Cerebellar cortex (tissue), 1 donor: ENCODE measurements around the gene CTSD.

Experiments used
- DNase-seq: peaks from one replicate; pipeline ENCODE4 v3.0.0-alpha.2; 2015; ENCODE audit warnings: low spot score

Gene CTSD

DNA sequence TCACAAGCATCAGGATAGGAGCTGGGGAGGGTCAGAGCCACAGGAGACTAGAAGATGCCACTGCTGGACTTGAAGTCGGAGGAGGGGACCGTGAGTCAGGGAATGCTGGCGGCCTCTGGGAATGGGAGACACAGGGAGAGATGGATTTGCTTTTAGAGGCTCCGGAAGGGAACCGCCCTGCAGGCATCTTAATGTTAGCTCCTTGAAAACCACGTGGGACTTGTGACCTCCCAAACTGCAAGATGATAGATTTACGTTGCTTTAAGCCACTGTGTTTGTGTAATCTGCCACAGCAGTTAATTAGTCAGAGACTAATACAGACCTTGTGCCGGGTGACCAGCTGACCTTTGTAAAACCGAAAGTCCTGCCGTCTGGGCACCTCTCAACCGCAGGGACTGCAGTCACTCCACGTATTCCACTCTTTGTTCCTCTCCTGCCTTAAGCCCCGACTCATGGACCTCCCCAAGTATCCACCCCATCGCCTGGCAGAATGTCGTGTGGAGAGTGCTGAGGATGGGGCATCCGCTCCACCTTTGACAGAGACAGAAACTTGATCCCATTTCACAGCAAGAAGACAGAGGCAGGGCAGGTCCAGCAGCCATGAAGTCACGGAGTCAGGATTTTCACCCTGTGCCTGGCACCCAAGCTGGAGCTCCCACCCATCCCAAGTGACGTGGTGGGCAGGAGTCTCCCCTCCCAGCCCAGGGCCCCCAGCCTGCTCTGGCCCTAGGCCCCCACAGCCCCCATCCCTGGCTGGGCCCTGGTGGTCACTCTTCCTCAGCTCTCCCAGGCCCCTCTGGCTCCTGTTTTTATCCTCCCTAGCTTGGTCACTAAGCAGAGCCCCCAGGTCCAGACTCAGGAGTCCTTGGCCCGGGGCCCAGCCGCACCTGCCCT, 19.4 kb upstream of the CTSD start:
- no peak for DNase-seq

DNA sequence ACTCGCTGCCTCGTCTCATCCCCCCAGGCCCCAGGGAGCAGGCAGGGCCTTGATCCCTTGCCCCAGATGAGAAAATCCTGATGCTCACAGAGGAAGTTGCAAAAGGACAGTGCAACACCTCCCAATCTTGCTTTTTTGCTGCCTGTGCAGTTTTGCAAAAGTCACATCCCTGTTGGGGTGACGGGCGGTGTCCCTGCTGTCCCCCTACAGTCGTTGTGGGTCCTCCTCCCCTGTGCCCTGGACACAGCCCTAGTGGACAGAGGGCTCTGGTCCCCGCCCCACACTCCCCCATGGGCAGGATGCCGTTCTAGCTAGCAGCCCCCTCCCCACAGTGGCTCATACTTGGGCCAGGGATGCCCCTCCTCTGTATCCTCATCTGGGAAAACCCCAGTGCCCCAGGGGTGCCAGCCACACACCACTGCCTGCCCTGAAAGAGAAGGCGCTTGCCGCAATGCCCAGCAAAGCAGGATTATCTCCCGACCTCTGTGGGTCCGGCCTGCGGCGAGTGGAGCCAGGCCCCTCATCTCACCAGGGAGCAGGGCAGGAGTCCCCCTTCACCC, 18.4 kb upstream of the CTSD start:
- DNase-seq = no peak

DNA sequence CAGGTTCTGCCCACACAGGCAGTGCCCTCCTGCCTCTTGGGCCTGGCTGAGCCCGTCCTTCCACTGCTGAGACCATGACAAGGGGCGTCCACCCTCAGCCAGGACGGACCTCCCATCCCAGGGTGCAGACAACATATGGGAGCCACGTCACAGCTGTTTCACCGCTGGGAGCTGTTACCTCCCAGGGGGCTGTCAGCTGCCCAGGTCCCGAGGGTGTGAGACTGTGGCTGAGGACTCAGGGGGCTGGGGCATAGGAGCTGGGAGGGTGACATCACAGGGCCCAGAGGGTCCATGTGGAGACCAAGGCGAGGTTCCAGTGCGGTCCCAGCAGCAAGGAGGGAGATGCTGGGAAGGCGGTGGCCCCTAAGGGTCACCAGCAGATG, 17.9 kb upstream of the CTSD start:
- DNase-seq = no peak

DNA sequence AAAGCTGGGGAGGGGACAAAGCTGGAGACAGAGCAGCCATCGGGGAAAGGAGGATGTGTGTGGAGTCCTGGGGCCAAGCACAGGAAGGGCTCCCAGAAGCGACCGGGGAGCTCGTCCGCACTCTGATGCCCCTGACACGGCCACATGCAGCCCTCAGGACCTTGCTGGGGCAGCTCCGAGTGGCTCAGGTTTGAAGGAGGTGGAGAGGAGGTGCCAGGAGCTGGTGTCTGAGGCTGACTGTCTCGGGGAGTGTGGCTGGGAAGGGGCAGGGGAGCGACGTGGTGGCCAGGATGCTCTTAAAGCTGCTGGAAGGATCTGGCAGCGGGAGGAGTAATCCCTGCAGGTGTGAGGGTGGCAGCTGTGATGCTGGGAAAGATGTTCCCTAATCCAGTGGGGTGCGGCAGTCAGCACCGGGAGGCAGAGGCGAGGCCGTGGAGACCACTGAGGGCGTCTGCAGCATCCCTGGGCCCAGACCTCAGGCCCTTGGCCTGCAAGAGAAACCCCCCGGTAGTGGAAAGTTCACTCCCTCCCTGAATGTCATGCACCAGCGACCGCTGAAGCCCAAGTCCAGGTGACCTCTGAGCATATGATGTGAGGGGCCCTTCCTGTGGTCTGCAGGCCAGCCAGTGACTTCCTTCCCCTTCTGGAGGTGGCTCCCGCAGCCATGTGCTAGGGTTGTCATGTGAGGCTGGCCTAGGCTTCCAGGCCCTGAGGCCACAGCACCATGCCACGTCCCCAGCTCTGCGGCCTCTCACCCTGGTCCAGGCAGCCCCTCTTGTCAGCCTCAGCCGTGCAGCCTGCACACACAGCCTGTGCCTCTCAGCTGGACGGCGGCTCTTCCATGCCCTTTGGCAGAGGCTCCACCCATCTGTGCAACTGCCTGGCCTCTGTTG, 17.2 kb upstream of the CTSD start:
- no peak for DNase-seq

DNA sequence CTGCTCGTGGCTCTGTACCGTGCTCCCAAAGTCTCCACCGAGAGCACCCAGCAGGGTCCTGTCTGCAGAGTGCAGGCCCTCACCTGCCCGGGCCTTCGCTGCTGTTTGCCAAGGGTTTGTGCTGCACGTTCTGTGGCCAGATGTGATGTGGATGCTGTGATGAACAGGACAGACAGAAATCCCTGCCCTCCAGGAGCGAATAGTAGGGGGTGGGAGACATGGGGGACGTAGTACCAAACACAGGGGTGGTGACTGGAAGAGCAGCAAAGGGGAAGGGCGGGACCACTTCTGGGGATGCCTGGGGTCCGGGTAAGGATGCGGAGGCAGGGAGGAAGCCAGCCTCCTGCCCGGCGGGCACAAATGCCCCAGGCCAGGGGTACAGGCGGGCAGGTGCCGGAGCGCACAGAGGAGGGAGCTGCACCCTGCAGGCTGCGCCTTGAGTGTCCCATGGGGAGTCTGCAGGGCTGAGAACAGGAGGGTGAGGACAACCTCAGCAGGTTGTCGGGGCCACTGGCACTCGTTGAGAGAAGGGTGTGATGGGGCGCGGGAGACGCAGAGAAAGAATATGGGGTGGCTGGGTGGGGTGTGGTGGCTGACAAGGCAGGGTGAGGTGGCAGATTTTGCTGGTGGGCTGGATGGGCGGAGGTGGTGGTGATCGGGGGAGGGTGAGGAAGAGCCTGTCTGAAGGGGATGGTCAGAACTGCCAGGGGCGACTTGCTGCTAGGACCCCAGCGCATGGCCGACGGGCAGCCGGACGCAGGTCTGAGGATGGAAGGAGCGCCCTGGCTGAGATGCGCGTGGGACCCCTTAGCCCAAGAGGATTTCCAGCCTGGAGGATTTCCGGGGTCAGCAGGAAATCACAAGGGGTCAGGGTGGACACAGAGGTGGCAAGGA, 16.3 kb upstream of the CTSD start:
- no peak for DNase-seq

DNA sequence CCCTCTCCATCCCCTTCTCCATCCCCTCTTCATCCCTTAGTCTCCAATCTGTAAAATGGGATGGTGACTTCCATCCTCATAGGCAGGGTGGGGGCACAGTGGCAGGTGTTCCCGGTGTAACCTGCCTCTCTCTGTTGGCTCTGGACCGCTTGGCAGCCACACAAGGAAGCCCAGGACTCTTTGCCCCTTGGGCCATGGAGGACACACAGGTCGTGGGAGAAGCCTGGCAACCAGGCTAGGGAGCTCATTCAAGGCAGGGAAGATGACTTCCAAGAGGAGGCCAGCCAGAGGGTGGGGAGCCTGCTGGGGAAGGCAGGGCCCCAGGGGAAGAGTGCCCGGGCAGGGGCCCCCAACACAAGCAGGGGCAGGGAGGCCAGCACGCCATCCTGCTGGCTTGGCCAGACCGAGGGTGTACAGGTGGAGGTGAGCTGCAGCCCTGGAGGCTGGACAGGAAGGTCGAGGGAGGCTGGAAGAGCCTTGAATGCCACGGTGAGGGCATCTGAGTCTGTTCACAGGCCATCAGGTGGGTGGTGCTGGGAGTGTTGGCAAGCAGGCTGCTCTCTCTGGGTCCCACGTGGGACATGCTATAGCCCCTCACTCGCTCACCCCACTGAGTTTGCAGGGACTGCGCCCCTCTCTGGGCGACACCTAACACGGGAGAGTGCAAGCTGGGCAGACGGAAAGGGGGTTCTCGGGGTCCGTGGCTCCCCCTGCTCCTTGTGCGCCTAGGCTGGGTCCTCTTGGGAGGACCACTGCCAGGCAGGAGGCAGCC, 15.5 kb upstream of the CTSD start:
- DNase-seq = no peak

DNA sequence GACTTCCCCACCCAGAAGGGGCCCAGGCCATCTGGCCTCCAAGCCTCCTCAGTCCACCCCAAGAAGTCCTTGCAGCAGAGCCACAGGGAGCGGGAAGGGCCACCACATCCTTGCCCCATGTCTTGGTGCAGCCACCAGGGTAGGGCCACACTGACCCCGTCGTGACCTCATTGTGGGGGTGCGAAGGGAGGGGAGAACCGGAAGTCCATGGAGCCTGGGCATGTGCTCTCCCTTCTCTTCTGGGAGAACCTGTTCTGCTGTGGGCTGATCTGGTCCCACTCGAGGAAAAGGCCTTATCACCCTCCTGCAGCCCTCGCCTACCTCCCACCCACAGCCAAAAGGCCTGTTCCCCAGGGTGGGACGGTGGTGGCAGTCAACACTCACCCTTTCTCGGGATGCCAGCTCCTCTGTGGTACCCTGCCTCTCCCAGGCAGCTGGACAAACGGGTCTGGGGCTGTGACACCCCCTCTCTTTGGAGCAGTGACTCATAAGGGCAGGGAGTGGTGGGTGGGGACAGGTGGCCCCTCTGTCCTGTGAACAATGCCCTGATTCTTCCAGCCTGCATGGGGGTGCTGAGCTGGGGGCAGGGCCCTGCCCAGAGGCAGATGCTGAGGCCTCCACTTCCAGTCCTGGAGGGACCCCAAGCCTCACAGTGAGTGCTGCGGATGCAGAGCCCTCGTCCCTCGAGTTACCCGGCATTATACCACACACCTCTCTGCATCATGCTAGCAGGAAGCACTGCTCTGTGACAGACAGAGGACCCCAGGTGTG, 14.6 kb upstream of the CTSD start:
- no peak for DNase-seq

DNA sequence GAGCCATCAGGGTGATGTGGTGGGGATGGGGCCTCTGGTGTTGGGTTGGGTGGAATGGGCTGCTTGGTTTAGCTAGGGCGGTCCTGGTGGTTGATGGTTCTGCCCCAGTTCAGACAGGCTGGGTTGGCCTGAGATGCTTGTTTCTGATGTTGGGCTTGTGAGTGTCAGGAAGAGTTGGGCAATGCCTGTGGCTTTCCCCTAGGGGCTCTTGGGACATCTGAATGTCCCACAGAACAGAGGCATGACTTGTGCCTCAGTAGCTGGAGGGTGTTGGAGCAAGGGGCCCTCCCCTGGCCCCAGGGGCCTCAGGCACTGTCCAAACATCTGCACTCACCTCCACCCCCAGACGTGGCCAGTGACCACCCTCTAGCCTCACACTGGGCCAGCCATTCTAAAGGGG, 14.0 kb upstream of the CTSD start:
- DNase-seq = no peak

DNA sequence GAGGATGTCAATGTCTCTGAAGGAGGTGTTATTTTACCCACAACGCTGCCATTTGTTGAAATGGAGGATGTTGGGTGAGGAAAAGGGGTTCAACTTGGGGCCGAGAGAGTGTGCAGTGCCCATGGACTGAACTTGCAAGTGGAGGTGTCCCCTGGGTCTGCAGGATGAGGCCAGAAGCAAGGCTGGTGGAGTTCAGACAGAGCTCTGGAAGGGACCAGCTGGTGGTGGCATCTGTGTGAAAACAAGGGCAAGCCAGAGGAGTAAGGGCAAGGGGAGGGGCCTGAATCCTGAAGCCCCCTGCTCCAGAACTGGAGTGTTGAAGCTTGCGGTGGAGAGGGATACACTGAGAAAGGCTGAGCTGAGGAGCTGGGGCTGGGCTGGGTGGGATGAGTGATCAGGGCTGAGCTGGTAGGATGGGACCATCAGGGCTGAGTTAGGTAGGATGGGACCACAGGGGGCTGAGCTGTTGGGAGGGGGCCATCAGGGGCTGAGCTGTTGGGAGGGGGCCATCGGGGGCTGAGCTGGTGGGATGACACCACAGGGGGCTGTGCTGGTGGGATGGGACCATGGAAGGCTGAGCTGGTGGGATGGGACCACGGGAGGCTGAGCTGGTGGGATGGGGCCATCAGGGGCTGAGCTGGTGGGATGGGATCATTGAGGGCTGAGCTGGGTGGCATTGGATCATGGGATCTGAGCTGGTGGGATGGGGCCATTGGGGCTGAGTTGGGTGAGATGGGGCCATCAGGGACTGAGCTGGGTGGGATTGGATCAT, 13.4 kb upstream of the CTSD start:
- no peak for DNase-seq

DNA sequence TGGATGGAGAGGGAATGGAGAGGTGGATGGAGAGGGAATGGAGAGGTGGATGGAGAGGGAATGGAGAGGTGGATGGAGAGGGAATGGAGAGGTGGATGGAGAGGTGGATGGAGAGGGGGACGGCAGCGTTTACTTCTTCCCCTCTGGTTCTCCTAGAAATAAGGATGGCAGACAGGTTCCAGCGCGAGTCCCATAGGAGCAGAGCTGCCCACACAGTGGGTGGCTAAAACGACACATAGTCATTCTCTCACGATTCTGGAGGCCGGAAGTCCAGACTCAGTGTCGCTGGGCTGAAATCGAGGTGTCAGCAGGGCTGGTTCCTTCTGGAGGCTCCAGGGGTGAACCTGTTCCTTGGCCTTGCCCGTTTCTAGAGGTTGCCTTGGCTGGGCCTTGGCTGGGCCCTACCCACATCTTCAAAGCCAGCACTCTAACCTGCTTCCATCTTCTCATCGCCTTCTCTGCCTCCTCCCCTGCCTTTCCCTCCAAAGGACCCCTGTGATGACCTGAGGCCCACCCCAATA, 12.7 kb upstream of the CTSD start:
- no peak for DNase-seq

DNA sequence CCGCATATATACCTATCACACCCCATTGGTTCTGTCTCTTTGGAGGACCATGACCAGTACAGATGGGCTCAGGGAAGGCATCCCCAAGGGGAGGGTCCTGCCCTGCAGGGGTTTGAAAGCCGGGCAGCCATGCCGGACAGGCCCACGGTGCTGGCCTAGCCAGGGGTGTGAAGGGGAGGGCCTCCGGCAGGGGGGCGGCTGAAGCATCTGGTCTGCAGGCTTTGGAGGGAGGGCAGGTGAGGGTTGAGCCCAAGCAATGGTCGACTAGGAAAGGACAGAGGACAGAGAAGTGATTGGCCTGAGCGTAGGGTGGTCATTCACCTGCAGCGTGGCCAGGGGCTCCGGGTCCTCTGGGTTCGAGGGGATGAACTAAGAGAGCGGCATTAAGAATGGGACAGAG, 11.2 kb upstream of the CTSD start:
- no peak for DNase-seq

DNA sequence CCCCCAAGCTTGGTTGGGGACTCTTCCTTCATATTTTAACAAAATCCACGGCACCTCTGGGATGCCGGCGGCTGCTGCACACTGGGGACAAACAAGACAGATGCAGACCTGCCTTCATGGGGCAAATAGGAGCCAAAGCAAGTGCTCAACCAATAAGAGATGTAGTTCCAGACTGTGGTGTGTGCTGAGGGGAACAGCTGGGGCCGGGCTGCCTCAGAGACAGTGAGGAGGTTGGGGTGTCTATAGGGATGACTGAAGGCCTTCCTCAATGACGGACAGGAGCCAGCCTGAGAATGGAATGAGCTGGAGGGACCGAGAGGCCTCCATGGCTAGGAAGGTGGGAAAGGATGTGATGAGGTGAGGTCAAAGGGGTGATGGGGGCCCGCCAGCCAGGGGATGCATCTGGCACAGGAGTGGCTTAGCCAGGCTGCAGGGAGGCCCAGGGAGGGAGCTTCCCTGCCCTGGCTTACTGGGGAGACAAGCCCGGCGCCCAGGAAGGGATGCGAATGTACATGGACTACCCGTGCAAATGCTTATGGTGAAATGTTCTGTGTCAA, 10.3 kb upstream of the CTSD start:
- DNase-seq = no peak

DNA sequence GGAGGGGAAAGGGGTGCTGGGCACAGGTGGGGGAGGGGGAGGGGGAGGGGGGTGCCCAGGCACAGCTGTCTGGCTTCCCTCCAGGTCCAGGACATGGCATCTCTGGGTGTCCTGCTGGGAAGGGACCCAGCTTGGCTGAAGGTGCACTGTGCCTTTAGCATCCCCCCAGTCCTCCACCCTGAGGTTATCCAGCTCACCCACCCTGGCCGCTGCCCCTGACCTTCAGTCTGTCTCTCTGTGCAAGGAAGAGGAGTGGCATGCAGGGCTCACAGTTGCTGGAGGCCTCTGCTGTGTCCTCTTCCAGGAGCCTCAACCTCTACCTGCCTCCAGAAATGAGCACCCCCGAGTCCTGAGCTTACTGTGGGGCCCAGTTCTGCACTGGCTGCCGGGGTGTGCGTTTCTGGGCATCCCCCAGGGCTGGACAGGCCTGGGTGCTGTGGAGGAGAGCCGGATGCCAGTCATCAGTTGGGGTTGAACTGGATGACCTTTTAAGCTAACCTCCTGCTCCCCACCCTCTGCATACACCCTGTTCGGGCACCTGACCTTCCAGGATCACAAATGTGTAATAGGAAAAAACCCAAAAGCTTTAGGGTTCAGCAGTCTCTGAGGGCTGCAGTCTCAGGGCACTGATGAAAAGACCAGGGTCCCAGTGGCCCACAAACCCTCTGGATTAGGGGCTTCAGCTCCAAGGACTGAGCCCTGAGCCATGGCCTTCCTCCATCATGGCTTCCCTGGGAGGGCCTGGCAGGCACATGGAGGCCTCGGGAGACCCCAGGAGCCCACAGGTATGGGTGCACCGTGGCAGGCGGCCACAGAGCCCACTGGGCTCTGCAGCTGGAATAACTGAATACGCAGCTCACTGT, 9.6 kb upstream of the CTSD start:
- no peak for DNase-seq

DNA sequence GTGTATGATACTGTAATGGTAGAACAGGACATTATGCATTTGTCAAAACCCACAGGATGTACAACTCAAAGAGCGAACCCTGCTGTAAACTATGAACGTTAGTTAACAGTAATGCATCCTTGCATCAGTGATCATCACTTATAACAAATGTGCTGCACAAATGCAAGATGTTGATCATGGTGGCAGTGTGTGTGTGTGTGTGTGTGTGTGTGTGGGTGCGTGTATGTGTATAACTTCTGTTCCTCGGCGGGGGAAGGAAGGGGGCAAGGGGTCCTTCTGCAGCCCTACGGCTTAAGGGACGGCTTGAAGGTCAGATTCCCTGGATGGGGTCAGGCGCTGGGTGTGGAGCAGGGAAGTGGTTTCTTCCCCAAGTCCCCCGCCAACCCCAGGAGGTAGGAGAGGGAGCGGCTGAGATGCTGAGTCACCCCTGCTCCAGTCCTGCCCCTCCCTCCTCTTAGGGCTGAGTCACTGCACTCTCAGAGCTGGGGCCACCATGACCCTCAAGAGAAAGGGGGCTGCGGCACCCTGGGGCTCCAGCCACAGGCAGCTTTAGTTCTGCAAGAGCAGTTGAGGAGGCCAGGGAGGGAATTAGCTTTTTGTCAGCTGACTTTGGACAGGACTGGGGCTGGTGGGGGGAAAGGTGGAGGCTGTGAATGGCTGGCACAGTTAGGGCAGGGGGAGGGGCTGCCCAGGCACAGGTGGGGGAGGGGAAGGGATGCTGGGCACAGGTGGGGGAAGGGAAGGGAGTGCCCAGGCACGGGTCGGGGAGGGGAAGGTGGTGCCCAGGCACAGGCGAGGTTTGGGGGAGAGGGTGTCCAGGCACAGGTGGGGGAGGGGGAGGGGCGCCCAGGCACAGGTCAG, 8.8 kb upstream of the CTSD start:
- no peak for DNase-seq

DNA sequence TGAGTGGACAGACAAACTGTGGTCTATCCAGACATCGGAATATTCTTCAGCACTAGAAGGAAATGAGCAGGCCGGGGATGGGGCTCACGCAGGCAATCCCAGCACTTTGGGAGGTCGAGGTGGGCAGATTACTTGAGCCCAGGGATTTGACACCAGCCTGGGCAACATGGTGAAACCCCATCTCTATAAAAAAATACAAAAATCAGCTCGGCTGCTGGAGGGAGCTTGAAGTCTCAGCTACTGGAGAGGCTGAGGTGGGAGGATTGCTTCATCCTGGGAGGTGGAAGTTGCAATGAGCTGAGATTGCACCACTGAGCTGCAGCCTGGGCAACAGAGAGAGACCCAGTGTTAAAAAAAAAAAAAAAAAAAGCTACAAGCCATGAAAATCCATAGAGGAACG, 8.0 kb upstream of the CTSD start:
- DNase-seq = no peak

DNA sequence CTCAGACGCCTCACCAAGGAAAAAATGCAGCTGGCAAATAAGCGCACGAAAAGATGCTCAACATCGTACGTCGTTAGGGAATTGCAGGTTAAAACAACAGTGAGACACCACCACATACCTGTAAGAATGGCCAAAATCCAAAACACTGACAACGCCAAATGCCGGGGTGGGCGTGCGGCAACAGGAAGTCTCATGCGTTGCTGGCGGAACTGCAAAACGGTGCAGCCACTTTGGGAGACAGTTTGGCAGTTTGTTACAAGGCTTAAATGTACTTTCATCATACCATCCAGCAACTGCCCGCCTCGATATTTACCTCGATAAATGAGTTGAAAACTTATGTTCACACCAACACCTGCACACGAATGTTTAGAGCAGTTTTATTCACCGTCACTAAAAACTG, 7.5 kb upstream of the CTSD start:
- DNase-seq = no peak

DNA sequence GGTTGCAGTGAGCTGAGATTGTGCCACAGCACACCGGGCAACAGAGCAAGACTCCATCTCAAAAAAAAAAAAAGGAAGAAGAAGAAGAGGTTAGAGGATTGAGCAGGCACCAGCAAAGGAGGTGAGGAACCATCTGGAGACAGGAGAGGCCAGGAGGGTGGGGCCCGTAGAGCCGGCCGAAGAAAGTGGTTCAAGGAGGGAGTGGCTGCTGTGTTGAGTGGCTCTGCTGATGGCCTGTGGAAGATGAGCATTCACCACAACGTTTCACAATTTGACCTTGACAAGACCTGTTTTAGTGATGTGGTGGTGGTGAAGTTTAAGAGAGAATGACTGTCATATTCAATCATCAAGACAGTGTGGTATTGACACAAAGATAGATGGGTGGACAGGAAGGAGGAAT, 6.8 kb upstream of the CTSD start:
- DNase-seq = no peak
